GM12801 (cell line): Measurements from ENCODE around the gene PRKAR1B.

Experiments
- TF ChIP-seq, protein P1 (sequence below): IDR thresholded peaks from one replicate; pipeline ENCODE4 v1.5.1; 2011; ENCODE audit warnings: control low read depth; ENCODE audit not compliant: insufficient read length; ENCODE audit errors: extremely low read depth

Gene PRKAR1B

DNA sequence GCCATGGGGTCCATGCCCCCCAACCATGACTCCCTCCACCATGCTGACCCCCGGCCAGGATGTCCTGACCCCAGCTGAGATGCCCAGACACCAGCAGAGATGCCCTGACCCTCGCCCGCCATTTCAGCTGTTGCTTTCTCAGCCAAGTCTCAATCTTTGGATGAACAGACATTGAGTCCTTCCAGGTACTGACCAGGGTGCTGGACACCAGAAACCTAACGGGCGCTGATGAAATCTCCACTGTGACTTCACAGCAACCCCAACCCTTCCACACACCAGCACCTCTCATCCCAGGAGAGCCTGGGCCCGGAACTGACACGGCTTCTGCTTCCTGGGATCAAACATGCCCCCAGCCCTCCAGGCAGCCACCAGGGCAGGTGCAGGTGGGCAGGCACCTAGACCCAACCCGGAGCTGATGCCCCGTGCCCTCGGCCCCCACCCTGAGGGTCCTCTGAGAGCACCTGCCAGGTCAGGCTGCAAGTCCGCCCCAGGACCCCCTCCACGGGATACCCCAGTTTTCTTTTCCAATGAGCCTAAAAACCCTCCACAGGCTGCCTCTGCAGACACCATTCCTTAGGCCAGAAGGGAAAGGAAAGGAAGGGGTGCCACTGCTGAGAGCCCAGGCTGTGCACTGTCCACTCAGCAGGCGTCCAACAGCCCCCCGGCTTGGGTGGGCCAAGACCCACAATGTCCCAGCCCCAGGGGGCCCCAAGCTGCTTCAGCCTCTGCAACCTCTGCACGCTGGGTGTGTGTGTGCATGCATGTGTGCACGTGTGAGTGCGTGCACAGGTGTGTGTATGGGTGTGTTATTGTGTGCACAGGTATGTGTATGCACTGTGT lies 164.1 kb downstream of the PRKAR1B start:
- TF ChIP-seq, protein P1, sequence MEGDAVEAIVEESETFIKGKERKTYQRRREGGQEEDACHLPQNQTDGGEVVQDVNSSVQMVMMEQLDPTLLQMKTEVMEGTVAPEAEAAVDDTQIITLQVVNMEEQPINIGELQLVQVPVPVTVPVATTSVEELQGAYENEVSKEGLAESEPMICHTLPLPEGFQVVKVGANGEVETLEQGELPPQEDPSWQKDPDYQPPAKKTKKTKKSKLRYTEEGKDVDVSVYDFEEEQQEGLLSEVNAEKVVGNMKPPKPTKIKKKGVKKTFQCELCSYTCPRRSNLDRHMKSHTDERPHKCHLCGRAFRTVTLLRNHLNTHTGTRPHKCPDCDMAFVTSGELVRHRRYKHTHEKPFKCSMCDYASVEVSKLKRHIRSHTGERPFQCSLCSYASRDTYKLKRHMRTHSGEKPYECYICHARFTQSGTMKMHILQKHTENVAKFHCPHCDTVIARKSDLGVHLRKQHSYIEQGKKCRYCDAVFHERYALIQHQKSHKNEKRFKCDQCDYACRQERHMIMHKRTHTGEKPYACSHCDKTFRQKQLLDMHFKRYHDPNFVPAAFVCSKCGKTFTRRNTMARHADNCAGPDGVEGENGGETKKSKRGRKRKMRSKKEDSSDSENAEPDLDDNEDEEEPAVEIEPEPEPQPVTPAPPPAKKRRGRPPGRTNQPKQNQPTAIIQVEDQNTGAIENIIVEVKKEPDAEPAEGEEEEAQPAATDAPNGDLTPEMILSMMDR = no peak

DNA sequence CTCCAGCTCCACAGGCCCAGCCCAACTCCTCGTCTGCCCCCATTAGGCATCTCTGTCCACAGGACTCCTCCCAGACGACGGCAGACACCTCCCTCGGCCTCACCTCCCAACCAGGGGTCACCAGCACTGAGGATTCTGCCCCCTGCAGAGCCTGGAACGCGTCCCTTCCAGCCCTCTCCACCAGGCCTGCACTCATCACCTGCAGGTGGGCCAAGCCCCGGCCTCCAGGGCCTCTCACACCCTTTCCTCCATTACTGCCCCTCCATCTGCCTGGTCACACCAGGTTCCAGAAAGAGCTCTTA lies 164.8 kb downstream of the PRKAR1B start:
- TF ChIP-seq, protein P1 = no peak

DNA sequence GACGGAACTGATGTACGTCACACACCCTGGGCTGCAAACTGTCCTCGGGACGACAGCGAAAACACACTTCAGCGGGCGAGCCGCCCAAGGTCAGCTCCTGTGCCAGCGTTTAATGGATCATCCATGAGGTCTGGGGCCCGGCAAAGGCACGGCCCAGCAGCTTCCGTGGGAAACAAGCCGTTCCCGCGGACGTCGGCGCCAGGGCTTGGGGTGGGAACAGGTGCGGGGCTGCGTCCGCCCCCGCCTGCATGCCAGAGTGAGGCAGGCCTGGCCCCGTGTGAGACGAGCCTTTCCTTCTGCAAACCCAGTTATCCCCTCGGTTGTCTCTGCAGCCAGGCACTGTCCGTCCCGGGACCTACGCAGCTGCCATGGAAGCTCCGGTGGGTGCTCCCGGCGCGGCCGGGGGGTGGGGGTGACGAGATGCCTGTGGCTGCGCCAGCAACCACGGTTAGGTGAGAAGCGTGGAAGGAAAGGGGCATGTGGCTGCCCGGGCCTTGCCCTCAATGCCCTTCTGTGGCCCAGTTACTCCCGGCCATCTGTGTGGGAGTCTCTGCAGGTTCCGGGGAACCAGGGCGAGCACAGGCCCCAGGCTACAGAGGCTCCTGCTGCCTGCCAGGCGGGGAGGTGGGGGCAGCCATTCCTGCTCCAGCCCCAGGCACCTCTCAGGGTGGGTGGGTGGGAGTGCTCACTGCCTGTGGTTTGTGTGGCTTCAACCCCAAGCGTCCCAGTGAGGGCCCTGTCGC lies 165.3 kb downstream of the PRKAR1B start:
- TF ChIP-seq, protein P1 = no peak

DNA sequence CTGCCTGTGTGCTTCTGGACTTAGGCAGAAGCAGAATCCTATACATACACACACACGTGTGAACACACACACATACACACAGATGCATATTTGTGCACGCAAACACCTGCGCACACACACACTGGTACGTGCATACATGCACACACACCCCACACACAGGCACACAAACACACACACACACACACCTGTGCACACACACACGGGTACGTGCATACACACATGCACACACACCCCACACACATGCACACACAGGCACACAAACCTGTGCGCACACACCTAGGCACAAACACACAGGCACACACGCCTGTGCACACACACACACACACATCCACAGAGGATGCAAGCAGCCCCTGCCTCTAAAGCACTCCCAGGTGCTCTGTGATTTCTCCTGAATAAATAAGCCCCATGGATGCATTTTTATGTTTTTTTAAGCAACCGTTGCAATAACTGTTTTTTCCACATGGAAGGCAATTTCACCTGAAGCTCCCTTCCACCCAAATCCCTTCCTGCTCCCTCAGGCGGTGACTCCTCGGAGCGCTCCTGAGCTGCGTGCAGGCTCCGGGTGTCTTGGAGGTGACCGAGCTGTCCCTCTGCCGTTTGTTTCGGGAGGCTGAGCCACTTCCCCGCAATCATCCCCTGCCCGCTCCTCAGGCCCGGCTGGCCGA lies 166.0 kb downstream of the PRKAR1B start:
- TF ChIP-seq, protein P1 = no peak

DNA sequence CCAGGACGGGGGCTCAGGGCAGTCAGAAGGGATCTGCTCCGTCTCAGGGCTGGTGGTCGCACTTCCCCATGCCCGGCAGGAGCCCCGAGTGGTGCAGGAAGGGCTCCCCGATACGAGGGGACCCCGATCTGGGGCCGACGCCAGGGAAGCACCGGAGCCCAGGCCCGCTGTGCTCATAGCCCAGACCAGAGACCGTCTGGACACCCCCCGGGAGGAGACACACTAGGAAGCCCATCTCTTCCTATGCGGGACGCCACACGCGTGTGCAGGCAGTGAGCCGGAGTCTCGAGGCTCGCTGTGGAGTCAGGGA lies 167.7 kb downstream of the PRKAR1B start:
- TF ChIP-seq, protein P1 = no peak

DNA sequence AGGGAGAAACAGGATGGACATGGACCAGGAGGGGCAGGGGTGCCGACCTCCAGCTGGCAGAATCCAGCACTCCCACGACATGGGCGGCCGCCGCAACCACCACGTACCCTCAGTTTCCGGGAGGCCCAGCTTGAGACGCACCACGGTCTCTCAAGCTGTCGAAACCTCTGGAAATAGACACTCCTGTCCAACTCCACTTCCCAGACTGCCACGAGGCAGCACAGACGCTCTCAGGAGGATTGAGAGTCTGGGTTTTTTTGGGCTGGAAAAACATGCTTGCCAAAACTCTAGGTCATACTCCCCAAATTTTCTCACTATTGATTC lies 169.6 kb downstream of the PRKAR1B start:
- TF ChIP-seq, protein P1 = no peak

DNA sequence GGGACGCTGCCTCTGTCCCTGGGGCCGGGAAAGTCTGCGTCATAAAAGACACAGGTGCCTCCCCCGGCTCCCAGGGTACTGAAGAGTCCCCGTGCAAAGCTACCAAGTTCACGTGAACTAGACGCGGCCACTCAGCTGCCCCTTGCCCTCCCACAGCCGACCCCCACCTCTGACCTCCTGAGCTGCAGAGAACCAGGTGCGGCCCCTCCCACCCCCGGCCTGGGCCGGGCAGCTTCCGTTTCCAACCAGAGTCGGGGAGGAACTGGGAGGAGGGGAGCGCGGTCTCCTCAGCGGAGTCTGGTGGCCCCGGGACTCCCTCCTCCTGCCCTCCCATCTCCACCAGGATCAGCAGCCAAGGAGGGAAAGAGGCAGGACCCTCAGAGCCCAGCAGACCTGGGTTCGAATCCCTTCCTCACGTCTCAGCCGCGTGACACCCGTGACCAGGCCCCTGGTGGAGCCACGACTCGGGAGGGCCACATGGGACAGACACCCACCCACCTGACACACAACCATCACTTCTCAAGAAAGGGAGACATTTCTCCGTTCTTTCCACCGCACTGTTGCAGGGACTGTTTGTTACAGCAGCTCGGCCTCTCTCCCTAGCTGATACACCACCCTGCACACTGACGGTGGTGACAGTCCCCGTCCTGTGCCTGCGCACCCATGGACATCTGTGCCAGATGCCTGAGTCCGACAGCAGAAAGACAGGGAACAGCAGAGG lies 170.1 kb downstream of the PRKAR1B start:
- TF ChIP-seq, protein P1 = no peak
